ENCODE data around the gene BCKDK.

The BCKDK gene

DNA sequence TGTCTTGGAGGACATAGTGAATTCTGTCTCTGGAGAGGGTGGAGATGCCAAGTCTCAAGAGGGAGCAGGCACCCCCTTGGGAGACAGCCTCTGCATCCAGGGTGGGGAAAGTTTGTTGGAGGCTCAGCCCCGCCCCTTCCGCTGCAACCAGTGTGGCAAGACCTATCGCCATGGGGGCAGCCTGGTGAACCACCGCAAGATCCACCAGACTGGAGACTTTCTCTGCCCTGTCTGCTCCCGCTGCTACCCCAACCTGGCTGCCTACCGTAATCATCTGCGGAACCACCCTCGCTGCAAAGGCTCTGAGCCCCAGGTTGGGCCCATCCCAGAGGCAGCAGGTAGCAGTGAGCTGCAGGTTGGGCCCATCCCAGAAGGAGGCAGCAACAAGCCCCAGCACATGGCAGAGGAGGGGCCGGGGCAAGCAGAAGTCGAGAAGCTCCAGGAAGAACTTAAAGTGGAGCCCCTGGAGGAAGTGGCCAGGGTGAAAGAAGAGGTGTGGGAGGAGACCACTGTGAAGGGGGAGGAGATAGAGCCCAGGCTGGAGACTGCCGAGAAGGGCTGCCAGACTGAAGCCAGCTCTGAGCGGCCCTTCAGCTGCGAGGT is 28.7 kb upstream of the BCKDK start:
- no peak for DNase-seq
- intact Hi-C loops (cut with DNase I), result no loop called here

DNA sequence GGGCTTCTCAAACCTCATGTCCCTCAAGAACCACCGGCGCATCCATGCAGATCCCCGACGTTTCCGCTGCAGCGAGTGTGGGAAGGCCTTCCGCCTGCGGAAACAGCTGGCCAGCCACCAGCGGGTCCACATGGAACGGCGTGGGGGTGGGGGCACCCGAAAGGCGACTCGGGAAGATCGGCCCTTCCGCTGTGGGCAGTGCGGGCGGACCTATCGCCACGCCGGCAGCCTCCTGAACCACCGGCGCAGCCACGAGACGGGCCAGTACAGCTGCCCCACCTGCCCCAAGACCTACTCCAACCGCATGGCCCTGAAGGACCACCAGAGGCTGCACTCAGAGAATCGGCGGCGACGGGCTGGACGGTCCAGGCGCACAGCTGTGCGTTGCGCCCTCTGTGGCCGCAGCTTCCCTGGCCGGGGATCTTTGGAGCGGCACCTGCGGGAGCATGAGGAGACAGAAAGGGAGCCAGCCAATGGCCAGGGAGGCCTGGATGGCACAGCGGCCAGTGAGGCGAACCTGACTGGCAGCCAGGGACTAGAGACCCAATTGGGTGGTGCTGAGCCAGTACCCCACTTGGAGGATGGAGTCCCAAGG is 28.1 kb upstream of the BCKDK start:
- intact Hi-C loops (cut with DNase I), result no loop called here
- peak in 1 of 10 donors; percentile 74 for DNase-seq

DNA sequence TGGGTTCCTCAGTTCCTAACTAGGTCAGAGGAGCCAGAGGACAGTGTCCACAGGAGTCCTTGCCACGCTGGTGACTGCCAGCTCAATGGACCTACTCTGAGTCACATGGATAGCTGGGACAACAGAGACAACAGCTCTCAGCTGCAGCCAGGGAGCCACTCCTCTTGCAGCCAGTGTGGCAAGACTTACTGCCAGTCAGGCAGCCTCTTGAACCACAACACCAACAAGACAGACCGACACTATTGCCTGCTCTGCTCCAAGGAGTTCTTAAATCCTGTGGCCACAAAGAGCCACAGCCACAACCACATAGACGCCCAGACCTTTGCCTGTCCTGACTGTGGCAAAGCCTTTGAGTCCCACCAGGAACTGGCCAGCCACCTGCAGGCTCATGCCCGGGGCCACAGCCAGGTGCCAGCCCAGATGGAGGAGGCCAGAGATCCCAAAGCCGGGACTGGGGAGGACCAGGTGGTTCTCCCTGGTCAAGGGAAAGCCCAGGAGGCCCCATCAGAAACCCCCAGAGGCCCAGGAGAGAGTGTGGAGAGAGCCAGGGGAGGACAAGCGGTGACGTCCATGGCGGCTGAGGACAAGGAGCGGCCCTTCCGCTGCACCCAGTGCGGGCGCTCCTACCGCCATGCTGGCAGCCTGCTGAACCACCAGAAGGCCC is 27.3 kb upstream of the BCKDK start:
- no peak for DNase-seq
- intact Hi-C loops (cut with DNase I), result no loop called here

DNA sequence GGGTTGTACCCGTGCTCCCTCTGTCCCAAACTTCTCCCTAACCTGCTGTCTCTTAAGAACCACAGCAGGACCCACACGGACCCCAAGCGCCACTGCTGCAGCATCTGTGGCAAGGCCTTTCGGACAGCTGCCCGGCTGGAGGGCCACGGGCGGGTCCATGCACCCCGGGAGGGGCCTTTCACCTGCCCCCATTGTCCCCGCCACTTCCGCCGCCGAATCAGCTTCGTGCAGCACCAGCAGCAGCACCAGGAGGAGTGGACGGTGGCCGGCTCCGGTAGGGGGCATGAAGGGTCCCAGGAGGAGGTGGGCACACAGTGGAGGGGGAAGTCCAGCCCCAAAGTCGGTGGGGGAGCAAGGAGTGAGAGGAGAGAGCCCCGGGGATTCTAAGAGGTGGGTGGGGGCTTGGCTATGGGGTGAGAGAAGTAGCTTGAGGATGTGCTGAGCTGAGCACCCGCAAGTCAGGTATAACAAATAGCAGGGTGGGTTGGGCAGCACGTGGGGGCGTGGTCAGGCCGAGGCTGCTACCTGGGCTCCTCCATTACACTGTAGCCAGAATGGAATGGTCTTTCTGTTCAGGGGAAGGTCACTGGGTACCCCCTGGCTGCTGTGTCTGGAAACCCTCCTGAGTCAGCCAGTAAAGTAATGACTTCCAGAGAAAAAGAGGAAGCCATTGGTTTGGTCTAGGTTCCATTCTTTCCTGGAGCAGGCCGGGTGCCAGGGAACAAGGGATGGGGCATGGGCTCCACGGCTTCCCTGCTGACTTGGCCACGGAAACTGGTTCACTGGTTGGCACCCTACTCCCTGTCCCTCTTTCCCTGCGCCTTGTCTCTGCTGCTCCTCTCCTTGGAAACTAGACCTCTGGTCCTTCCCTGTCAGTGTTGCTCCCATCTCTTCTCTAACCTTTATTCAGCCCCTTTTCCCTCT is 26.5 kb upstream of the BCKDK start:
- intact Hi-C loops (cut with DNase I), result no loop called here
- peak in 1 of 10 donors; percentile 34 for DNase-seq

DNA sequence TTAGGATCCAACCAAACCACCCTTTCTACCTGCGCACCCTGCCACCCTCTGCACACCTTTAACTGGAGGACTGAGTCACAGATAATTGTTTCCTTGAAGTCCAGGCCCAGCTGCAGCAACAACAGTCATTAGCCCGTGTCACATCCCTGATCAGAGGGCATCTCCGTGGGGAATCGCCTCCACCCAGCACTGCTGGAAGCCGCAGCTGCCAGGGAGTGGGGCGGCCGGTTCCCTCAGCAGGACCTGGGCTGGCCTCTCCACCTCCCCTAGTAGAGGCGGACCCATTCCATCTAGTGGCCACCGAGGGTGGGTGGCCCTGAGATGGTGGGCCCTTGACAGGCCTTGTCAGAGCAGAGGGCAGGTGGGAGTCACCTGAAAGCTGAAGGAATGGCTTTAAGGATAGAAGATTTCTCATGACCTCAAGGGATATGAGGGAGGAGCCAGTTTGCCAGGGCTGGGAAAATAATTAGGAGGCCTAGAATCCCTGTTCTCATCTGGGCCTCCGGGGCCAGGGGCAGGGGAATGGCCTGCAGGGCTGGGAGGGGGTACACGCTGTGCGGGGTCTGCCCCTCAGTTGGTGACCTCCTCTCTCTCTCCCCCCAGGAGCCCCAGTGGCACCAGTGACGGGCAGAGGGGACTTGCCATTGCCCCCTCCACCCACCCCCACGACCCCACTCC is 25.7 kb upstream of the BCKDK start:
- intact Hi-C loops (cut with DNase I), result no loop called here
- DNase-seq, result peak in 1 of 10 donors; percentile 61

DNA sequence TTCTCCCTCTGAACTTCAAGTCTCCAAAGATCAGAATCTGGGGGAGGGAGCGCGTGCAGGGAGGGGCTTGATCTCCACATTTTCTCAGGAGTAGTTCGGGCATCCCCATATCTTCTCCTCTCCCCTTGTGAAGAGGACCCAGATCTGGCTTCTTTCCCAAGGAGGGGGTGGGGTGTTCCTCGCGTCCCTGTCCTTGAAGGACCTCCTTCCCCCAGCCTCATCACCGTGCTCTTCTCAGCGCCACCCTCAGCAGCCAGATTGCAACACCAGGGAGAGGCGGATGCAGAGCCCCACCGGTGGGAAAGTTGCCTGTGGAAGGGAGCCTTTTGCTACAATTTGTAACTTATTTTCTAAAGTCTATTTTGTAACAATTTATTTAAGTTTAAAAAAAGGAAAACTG is 25.1 kb upstream of the BCKDK start:
- intact Hi-C loops (cut with DNase I), result no loop called here
- peak in 1 of 10 donors; percentile 30 for DNase-seq

DNA sequence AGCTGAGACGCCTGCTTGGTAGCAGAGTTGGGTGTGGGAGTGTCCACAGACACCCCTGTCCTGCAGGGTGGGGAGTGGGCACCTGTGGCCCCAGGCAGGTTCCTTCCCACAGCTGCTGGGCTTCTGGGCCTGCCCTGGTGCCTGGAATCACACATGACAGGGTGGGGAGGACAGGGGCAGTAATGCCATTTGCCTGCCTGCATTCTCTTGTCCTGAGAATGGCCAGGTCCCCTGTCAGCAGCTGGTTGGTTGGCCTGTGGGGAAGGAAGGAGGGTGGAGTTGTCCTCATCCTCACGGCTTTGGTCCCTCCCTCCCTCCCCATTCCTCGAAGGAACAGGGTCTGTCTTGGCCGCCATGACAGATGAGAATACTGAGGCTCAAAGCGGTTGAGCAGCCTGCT is 24.6 kb upstream of the BCKDK start:
- intact Hi-C loops (cut with DNase I), result no loop called here
- DNase-seq, result peak in 1 of 10 donors; percentile 69

DNA sequence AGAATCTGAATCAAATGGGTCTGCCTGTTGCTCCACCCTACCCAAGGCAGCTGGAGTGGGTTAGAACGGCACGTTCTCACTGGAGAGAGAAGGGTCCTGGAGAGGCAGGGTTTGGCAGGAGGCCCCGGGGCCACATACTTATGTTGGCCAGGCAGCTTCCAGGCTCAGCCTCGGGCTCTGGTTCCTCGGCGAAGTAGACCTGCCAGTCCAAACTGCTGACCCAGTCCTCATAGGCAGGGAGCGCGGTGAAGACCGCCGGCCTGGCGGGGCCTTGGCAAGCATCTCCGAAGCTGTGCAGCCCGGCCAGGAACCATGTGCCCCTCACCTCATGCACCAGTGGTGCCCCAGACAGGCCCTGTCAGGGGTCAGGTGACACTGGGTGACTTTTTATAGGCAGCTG is 24.2 kb upstream of the BCKDK start:
- peak in 1 of 10 donors; percentile 8 for DNase-seq
- intact Hi-C loops (cut with DNase I), result no loop called here

DNA sequence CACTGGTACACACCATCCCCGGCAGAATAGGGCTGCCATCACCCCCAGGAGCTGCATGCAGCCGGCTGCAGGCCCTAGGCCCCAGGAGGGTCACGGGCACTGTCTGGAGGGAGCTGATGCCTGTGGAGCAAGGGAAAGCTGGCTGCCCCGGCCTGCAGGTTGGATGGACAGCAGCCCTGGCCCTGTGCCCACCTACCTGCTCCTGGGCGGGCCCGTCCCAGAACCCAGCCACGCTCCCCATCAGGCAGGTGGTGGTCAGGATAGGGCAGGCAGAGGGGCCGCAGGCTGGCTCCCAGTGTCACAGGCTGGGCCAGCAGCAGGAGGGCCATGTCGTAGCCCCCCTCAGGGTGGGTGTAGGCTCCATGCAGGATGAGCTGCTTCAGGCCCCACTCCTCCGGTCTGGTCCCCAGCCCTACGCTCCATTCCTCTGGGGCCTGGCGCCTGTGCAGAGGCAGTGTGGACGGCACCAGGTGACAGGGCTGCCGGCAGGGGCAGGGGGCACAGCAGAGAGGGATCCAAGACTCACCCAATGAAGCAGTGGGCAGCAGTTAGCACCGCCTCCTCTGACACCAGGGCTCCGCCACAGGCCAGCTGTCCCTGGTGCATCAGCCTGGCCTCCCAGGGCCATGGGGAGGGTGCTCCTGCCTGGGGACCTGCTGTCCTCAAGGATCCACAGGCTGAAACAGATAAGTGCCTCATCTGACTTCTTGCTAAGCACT is 23.4 kb upstream of the BCKDK start:
- DNase-seq, result peak in 1 of 10 donors; percentile 15
- intact Hi-C loops (cut with DNase I), result no loop called here

DNA sequence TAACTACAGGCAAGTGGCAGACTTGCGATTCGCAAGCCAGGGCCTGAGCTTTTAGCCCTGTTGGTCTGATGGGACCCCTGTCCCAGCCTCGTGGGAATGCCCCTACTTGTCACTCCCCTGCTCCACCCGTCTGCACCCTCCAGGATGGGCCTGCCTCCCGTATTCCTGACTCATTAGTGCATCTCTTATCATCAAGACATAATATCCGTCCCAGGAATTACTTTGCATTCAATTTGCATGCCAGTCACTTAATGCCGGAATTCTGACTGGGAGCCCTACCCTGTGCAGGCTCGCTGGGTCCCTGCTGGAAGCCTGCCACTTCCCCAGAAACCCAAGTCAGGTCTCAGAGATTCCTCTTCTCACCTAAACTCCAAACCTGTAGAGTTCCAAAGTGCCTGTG is 22.8 kb upstream of the BCKDK start:
- peak in 2 of 10 donors; percentile 51 to 69 for DNase-seq
- intact Hi-C loops (cut with DNase I), result no loop called here

DNA sequence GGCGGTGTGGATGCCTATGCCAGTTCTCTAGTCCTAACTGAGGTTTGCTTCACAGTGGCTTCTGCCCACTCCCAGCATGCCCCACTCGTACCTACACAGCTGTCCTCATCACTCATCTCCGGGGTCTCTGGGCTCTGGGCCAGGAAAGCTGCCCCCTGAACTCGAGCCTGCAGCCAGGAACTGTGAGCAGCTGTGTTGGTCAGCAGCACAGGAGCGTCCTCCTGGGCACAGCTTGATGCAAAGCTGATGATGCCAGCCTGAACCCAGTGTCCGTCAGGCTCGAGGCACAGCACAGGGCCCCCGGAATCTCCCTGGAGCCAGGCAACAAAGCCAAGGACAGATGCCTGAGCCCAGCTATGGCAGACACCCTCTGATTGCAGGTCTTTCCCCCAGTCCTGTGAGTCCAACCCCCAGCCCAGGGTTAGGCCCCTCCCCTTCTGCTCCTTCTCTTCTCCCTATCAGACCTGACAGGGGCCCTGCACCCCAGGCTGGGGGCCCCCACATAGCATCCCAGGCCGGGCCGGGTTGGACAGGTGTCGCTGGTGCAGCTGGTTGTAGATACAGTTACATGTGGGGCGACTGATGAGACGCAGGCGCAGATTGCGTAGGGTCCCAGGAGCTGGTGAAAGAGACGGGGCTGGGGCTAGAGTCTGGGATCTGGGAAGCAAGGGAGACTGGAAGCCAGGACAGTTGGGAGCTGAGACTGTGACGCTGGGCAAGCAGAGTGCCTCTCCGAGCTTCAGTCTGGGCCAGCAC is 22.1 kb upstream of the BCKDK start:
- peak in 1 of 10 donors; percentile 67 for DNase-seq
- intact Hi-C loops (cut with DNase I), result no loop called here

DNA sequence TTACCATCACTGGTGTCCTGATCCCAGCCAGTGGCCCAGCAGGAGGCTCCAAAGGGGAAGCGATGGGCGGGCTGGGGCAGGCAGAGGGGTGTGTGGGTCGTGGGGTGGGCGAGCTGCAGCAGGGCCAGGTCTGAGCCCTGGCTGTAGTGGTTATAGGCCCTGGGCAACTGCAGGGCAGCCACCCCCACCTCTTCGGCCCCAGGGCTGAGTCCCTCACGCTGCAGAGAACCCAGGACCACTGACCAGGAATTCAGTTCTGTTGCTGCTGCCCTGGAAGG is 21.6 kb upstream of the BCKDK start:
- intact Hi-C loops (cut with DNase I), result no loop called here
- DNase-seq, result no peak

DNA sequence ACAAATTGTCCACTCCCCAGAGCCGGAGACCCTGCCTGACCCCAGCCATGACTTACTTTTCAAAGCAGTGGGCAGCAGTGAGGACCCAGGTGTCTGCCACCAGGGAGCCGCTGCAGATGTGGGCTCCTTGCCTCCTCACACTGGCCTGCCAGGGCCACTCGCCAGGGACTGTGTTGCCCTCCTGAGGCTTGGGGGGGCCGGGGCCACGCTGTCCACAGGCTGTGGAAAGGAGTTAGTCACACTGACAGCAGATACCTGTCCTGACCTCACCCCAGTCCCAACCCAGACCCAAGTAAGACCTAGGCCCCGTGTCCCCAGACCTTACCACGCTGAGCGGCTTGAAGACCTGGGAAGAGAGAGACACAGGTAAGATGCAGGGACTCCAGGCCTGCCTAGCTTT is 20.7 kb upstream of the BCKDK start:
- DNase-seq, result peak in 1 of 10 donors; percentile 49
- intact Hi-C loops (cut with DNase I), result no loop called here

DNA sequence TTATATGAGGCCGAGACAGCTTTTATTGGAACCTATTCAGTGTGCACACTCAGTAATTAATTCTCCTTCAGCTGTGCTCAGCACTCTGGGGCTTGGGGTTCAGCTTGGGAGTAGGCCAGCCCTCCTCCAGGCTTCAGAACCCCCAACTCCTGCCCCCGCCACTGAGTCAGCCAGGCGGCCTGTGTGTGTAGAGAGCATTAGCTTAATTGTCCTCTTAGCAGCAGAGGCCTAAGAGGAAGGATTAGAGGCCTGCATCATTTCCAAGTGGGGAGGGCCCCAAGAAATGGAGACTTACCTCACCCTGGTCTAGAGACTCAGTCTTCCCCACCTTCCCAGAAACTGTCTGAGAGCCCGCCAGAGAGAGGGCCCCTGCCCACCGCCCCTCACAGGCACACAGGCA is 20.2 kb upstream of the BCKDK start:
- intact Hi-C loops (cut with DNase I), result no loop called here
- DNase-seq, result peak in 1 of 10 donors; percentile 21

DNA sequence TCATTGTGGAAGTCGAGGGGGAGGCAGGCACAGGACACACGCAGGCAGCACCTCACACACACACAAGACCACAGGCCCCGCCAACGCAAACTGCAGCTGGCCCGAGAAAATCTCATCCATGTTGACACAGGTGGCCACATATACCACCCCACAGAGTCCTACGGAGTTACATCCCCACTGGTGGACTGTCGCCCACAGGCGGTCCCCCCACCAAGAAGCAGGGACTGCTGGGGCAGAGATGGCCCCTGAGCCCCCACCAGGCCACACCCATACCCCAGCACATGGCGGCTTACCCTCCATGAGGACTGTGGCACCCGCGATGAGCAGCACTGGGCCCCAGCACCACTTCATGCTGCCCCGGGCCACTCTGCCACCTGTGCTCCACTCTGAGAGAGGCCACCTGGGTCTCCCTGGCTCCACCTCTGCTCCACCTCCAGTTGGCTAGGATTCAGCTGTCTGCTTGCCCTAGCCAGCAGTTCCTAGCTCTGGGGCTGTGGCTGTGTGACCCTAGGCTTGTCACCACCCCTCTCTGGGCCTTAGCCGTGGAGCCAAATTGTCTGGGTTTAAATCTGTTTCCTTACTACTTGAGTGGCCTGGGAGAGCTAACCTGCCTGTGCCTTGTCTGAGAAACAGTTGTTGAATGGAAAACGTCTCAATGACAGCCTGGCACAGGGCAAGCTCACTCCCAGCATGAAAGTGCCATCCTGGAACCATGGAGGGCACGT is 19.6 kb upstream of the BCKDK start, which contains the start of gene PRSS53:
PRSS53 (minus strand) TSS at position 485 of the 725 bp plus-strand sequence; CDS start at position 351, 134 bp downstream.
- peak in 1 of 10 donors; percentile 52 for DNase-seq
- intact Hi-C loops (cut with DNase I), result no loop called here

DNA sequence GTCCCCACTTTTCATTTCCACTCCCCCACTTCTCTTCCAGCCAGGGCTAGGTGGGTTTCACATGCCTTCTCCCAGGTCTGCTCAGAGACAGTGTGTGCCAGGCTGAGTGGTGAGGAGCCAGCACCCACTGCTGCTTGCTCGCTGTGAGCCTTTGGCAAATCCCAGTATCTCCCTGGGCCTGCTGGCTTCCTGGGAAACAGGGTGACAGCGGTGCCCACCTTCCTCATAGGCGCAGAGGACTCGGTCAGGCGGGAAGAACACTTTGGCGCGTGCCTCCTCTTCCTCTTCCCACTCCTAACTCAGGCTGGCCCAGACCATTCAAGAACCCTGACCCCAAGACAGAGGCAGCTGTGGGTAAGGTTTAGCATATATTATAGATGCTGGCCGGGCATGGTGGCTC is 19.0 kb upstream of the BCKDK start:
- peak in 1 of 10 donors; percentile 47 for DNase-seq
- intact Hi-C loops (cut with DNase I), result no loop called here

DNA sequence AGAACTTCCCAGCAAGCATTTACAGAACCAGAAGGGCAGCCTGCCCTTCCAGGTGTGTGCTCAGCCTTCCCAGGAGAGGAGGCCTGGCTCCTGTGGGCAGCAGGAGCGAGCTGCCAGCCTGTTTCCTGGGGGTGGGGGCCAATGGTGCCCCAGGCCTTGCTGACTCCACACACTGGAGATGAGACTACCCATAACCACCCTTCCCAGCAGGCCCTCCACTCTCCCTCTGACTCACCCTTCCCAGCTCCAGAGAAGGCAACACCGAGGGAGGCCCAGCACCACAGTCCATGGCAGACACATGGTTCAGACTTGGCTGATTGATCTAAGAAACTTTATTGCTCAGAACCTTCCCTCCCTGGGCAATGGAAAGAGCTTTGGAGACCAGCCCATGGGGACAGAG is 17.6 kb upstream of the BCKDK start:
- DNase-seq, result peak in 1 of 10 donors; percentile 35
- intact Hi-C loops (cut with DNase I), result no loop called here

DNA sequence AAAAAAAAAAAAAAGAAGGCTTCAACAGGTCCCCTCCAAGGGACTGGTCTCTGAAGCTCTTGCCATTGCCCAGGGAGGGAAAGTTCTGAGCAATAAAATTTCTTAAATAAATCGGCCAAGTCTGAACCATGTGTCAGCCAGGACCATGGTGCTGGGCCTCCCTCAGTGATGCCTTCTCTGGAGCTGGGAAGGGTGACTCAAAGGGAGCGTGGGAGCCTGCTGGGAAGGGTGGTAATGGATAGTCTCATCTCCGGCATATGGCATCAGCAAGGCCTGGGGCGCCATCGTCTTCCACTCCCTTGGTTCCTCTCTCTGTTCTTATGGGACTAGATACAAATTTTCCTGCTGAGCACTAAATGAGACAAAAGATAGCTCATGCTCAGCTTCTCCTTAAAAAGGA is 15.9 kb upstream of the BCKDK start:
- intact Hi-C loops (cut with DNase I), result no loop called here
- DNase-seq, result peak in 2 of 10 donors; percentile 53 to 87
